GM18870 (cell line): Measurements from ENCODE around the gene HERC2.

Experiments used
- ATAC-seq: cut with Tn5 transposase; IDR thresholded peaks from one replicate; pipeline ENCODE4 v1.9.1; 2021; ENCODE audit warnings: moderate library complexity; ENCODE audit not compliant: unreplicated experiment

Gene HERC2

DNA sequence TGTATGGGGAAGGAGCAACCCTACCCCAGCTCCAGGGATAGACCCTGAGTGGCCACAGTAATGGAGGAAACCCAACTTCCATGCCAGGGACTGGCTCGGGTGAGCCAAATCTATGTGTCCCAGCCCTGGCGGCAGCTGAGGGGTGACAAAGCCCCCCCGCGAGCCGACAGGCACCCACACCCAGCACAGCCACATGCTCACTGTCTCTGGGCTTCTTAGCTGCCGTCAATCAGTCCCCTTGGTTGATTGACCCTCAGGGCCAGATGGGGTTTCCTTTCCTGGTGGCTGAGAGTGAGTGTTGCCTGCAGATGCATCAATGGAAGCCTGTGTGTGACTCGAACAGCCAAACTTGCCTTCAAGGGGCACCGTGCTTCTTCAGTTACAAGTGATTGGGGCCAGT lies 220.8 kb downstream of the HERC2 start:
- no peak for ATAC-seq

DNA sequence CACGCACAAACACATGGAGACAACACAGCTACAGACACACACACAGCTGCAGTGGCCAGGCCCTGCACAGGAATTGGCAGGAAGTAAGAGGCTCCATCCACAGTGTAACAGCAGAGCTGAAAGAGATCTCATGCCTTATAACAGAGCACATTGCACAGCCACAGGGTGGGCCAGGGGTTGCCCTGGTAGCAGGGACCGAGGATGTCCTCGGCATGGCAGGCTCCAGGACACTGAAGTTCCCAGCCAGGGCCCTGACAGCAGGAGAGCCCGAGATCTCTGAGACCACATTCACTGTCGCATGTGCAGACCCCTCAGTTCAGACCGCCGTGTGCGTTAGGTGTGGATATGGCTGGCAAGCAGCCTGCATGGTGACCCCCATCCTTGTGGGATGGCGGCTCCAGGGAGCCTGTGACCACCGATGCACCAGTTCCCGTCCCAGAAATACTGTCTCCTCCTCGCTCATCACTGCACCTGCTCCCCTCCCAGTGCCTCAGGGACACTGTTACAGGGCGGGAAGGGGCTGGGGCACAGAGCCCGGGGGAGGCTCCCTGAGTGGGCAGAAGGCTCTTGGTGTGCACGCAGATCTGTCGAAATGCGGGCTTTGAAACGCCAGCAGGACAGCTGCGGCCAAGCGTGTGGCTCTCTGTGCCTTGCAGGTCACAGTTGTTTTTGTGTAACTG lies 221.3 kb downstream of the HERC2 start:
- ATAC-seq = no peak

DNA sequence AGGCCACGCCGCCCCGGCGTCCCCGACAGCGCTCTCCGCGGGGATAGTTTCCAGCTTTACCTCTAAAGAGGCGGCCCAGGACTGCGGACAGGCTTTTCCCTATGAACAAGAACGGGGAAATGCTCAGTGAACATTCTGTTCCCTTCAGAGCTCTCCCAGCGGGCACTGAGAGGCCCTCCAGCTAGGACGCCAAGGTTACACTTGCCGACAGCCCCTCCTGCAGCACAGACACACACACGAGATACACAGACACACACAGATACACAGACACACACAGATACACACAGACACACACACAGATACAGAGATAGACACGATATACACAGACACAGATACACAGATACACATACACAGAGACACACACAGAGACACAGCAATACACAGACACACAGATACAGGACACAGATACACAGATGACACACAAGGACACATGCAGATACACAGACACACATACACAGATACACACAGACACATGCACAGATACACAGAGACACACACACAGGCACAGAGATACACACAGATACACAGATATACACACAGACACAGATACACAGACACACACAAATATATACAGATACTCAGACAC lies 222.3 kb downstream of the HERC2 start:
- no peak for ATAC-seq

DNA sequence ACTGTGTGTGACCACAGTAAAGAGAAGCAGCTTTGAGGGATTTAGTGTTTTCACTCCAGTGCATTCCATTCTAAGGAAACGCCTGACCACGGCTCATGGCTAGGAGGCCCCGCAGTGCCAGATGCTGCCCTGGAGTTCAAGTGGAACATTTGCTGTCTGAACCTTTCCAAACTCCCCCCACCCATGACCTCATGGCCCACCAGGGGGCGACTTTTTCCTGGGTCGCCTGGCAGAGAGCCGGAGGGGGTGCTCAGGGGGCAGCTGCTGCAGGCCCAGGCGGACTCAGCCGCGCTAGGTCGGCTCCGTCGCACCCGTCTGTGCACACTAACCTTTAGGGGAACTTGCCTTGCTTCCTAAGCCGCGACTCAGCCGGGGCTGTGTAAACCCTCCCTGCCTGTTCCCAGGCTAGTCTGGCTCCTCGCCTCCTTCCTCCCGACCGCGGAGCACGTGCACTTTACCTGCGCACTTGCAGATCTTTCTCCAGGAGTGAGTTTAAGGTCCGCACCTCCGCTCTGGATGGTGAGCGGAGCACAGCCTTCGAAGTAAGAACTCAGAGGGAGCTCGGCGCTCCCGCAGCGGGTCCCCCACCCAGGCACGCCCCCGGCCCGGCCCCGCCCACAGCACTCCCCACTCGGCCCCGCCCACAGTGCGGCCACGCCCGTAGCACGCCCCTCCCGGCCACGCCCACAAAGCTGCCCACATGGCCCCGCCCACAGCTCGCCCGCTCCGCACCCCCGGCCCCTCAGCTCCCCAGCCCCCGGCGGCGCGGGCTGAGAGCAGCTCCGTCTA lies 223.0 kb downstream of the HERC2 start, which contains the start of gene OCA2:
Gene OCA2 (minus strand): TSS at position 550 of the 789 bp plus-strand sequence. CDS start 17,441 bp downstream, outside the sequence.
- ATAC-seq = no peak

- ATAC-seq = no peak
These were observed 223.6 kb downstream of the HERC2 start for GRCh38 chr15:28098360-28098765.

DNA sequence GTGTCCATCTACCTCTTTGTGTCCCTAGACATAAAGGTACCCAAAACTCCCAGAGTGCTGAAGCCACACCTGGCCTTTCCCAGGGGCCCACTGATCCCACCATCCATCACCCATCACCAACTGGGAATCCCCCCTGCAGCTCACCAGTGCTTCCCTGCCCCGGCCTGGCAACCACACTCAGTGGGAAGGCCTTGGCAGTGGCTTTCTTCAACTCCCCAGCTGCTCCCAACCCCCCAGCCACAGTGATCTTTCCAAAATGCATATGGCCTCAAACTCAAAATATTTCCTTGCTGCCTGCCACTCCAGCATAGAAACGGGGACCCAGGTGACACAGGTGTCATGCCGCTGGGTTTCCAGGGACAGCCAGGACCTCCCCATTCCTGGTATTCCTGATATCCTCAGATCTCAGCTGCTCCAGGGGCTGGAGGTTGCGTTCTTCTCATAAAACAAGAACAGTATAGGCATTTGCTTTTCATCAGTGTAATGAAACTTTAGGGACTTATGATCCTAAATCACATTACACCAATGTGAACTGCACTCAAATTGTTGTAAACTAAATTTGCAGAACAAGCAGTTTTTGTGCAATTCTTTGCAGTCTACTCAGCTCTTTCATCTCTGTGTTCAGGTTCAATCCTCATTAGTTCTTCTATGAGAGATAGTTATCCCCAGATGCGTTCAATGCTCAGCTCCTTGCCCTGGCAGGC lies 224.2 kb downstream of the HERC2 start:
- ATAC-seq = no peak

GRCh38 chr15:28096670-28097431 lies 225.1 kb downstream of the HERC2 start:
- no peak for ATAC-seq

DNA sequence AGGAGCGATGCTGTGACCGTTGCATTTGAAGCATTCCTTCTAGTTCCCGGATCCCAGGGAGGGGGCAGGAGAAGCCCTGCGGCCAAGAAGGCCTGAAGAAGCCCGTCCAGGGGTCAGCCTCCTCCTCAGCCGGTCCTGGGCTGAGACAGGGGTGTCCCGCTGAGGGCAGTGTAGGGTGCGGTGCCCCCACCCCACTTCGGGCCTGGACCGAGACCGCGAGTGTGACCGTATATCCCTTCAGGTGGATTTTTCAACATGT lies 225.6 kb downstream of the HERC2 start:
- ATAC-seq = no peak

DNA sequence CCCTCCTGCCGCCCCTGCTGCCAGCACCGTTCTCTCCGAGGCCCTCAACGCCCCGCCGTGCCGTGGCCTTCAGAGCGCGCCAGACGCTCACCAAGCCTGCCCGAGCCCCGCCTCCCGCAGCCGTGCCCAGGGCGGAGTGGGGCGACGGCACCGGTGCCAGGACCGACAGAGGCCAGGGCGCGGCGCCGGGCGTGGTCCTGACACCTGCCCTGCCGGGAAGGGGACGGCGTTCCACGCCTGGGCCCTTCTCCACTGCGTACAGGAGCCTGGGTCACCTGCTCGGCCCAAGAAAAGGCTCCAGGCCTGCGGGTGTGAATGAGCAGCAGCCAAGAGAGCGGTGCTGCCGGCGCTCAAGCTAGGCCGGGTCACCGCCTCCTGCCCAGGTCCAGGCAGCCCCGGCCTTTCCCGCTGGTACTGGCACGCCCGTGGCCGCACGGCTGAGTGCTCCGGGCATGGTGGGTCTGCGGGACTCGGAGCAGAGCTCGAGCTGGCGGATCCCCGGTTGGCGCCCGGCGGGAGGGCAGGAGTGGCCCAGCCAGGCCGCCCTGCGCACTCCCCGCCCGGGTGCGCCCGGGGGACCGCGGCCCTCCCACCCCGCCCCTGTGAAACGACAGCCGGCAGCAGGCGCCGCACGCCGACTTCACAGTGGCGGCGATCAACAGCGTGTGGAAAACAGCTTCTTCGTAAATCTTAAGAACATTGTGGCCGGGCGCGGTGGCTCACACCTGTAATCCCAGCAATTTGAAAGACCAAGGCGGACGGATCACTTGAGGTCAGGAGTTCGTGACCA lies 227.1 kb downstream of the HERC2 start:
- no peak for ATAC-seq

DNA sequence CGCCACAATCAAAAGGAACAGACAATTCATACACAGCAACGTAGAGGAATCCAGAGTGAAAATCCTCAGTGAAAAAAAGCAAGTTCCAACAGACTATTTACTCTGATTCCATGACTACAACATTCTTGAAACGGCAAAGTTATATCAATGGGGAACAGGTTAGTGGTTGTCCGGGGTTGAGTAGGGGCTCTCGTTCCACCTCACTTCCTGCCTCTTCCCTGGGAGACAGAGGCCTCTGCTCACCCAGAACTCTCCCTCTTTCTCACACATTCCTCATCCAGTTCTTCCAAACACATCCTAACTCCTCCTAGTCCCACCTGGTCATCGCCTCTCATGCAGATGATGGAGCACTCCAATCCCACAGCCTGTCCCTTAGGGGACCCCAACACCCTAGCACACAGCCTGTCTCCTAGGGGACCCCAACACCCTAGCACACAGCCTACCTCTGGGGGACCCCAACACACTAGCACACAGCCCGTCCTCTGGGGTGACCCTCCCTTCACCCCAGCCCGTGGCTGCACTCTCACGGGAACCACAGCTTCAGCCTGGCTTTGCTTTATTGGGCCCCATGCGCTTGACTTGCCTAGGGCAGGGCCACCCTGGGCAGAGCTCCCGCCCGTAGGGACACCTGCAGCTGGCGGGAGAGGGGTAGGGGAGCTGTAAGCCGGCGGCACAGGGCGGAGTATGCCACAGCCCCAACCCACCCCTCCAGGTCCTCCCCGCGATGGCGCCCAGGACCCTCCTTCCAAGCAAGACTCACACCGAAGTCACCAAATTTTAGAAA lies 228.0 kb downstream of the HERC2 start:
- no peak for ATAC-seq

GRCh38 chr15:28091313-28091712 lies 230.7 kb downstream of the HERC2 start:
- ATAC-seq = no peak

GRCh38 chr15:28086175-28086703 lies 235.7 kb downstream of the HERC2 start:
- ATAC-seq = peak; percentile 99

GRCh38 chr15:28085489-28086174 lies 236.3 kb downstream of the HERC2 start:
- ATAC-seq = peak; percentile 18

DNA sequence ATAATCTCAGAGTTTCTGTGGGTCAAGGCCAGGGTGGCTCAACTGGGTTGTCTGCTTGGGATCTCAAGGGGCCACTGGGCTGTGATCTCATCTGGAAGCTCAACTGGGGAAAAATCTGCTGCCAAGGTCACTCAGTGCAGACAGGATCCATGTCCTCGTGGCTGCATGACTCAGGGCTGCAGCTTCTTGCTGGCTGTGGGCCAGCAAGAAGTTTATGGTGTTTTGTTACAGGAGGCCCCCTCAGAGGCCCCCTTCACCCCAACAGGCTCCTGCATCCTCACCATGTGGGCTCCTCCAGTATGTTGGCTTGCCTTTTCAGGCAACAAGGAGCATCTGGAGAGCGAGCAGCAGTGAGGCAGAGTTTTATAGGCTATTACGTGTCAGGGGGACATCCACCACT lies 237.4 kb downstream of the HERC2 start:
- no peak for ATAC-seq

DNA sequence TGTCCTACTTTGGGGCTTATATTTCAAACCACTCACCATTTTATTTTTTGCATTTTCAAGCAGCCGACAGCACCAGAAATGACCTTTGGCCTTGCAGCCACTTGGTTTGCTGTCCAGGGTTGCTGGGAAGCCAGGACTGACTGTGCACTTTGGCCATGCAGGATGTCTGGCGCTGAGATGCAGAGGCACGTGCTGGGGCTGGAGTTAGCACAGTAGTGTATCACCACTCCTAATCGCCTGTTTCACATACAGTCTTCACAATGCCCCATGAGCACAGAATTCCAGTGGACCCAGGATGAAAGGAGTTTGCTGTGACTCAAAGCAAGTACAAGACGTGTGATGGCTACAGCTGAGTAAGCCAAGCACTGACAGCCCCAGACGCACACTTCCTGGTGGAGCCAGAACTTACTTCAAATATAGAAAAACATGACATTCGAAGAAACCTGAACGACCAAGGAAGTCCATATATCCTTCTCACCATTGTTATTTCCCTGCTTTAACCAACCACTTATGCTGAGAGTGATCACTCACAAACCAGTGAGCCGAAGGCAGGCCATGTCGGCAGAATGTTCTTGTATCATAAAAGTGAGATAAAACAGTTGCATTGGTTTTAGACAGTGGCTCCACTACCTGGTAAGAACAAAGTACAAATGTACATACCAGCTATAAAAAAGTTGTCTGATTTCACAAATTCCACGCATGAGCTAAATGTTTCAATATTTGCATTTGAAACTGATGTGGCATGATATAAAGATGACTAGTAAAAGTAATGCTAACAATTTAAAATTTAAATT lies 238.9 kb downstream of the HERC2 start:
- no peak for ATAC-seq

GRCh38 chr15:28081594-28081993 lies 240.4 kb downstream of the HERC2 start:
- no peak for ATAC-seq

GRCh38 chr15:28080386-28080785 lies 241.6 kb downstream of the HERC2 start:
- ATAC-seq = no peak
